ENCODE data around the gene ACKR4. TPM values are rescaled to one million over a fixed set of nuclear protein-coding genes. Genes with fewer than 3 reads are reported as not detected.

The ACKR4 gene
- total and polyA plus RNA-seq, 2 of the 8 experiments (the other 6 are each of a cell fraction or from before 2014, with no cell fraction given), result not detected

- H3K27me3 ChIP-seq (replicated peaks in 1 of 4; ENCODE audit: control insufficient read depth in 3 of 4, extremely low read depth in 1 of 4, insufficient read depth in 3 of 4, low read length in 3 of 4), result no peaks in the 10 kb centered on the region
- no peak for TF ChIP-seq TEAD4 (IDR thresholded peaks at IDR 0.05; ENCODE audit: low read depth, low read length)
- no peak for TF ChIP-seq FOSL1 (IDR thresholded peaks at IDR 0.05; ENCODE audit: insufficient read depth, low read depth, low read length)
- TF ChIP-seq PHF8 (conservative IDR thresholded peaks at IDR 0.05; ENCODE audit: low read depth, low read length), result no peak
- TF ChIP-seq YY1 (IDR thresholded peaks at IDR 0.05; ENCODE audit: low read depth, low read length), result no peak
- no peak for TF ChIP-seq POLR2A (IDR thresholded peaks at IDR 0.05; ENCODE audit: control extremely low read depth in 1 of 2, low read depth in 2 of 2, low read length in 2 of 2)
- TF ChIP-seq KDM4A (IDR thresholded peaks at IDR 0.05; ENCODE audit: low read depth, low read length, severe bottlenecking), result no peak
- no peak for TF ChIP-seq BACH1 (IDR thresholded peaks at IDR 0.05; ENCODE audit: low read length)
- TF ChIP-seq SP4 (IDR thresholded peaks at IDR 0.05; ENCODE audit: low read length), result no peak
- TF ChIP-seq CEBPB (IDR thresholded peaks at IDR 0.05; ENCODE audit: low read depth, low read length), result no peak
Observed at GRCh38 chr3:132615881-132616280, 18.8 kb downstream of the ACKR4 start.

More at GRCh38 chr3:132615881-132616280, 18.8 kb downstream of the ACKR4 start:
- Histone ChIP-seq H3K9me3 (ENCODE audit: insufficient read depth in 2 of 2, low read depth in 1 of 2, low read length in 1 of 2) (no peaks in the 10 kb centered on the region), H2BK120ac (replicated peaks; ENCODE audit: low read depth, low read length) (no peak overlapping the region), H3K36me3 (ENCODE audit: control insufficient read depth in 2 of 4, insufficient read depth in 4 of 4, low read length in 3 of 4) (no peaks in the 10 kb centered on the region), H3K18ac (ENCODE audit: extremely low read depth, low read length) (no peak overlapping the region), H3K9ac (replicated peaks in 1 of 4; ENCODE audit: extremely low read depth in 1 of 4, low read depth in 3 of 4, low read length in 3 of 4) (no peak overlapping the region), H3K27ac (ENCODE audit: low read depth, low read length) (no peak overlapping the region), H3K23ac (ENCODE audit: insufficient read length) (no peak overlapping the region), H4K5ac (ENCODE audit: insufficient read length, low read depth, low read length) (no peak overlapping the region), H3K56ac (replicated peaks; ENCODE audit: insufficient read length, low read depth, low read length) (no peak overlapping the region), H3K79me1 (ENCODE audit: low read depth, low read length) (no peaks in the 10 kb centered on the region), H2BK15ac (ENCODE audit: low read length) (no peak overlapping the region), H3K79me2 (ENCODE audit: control insufficient read depth in 1 of 2, insufficient read depth in 2 of 2, low read length in 2 of 2) (no peaks in the 10 kb centered on the region), H4K8ac (ENCODE audit: extremely low read depth, insufficient read depth, low read length) (no peak overlapping the region), H2BK5ac (ENCODE audit: low read depth, low read length) (no peak overlapping the region), H4K20me1 (replicated peaks in 1 of 2; ENCODE audit: control insufficient read depth in 1 of 2, insufficient read depth in 2 of 2, low read length in 2 of 2) (no peaks in the 10 kb centered on the region), H3K4me2 (ENCODE audit: insufficient read depth in 1 of 2, low read depth in 2 of 2, low read length in 2 of 2) (no peak overlapping the region), H2BK12ac (ENCODE audit: low read depth, low read length) (no peak overlapping the region), H3K14ac (ENCODE audit: insufficient read length) (no peak overlapping the region), H4K91ac (replicated peaks; ENCODE audit: insufficient read length, low read length) (no peak overlapping the region), H3K4me1 (replicated peaks in 1 of 4; ENCODE audit: control insufficient read depth in 3 of 4, insufficient read depth in 4 of 4, low read length in 3 of 4) (no peaks in the 10 kb centered on the region), H2AK5ac (ENCODE audit: low read depth, low read length) (no peak overlapping the region), H3K4me3 (ENCODE audit: extremely low read depth in 1 of 4, insufficient read depth in 2 of 4, low read depth in 3 of 4, low read length in 4 of 4) (no peak overlapping the region), H2BK20ac (ENCODE audit: low read length) (no peak overlapping the region), H3K4ac (replicated peaks; ENCODE audit: insufficient read length, low read depth, low read length) (no peak overlapping the region), H3K23me2 (ENCODE audit: low read depth, low read length) (no peaks in the 10 kb centered on the region), H2AFZ (ENCODE audit: low read length) (no peak overlapping the region)
- ChIA-PET CTCF (ENCODE audit: partially characterized antibody) (interaction anchor here (0.9 to 1.1 kb wide), 2 partner anchors 26 to 80 kb away, joined by 4 to 5 read pairs; no protein-coding TSS in a partner anchor), POLR2A (ENCODE audit: partially characterized antibody) (no interaction called here)
- no peak for DNase-seq (ENCODE audit: low read depth in 1 of 2, low spot score in 2 of 2)
- WGBS, 2 experiments (ENCODE audit: extremely low coverage in 1 of 2, insufficient coverage in 1 of 2, insufficient read length in 1 of 2, insufficient replicate concordance in 2 of 2, low coverage in 1 of 2, low lambda C conversion rate in 2 of 2, missing lambda C conversion rate in 1 of 2), result 83% methylated on average over 3 of the region's 3 CpGs; no CpG with 5 or more reads in 1 of the 2 experiments
- FAIRE-seq, result no peak
